ENCODE data around the gene SLC25A38. TPM values are rescaled to one million over a fixed set of nuclear protein-coding genes. Genes with fewer than 3 reads are reported as not detected.

SLC25A38 gene
- polyA plus RNA-seq, 1 donor (not counting 4 experiments of a cell fraction or from before 2014, with no cell fraction given): 40.2 TPM

DNA sequence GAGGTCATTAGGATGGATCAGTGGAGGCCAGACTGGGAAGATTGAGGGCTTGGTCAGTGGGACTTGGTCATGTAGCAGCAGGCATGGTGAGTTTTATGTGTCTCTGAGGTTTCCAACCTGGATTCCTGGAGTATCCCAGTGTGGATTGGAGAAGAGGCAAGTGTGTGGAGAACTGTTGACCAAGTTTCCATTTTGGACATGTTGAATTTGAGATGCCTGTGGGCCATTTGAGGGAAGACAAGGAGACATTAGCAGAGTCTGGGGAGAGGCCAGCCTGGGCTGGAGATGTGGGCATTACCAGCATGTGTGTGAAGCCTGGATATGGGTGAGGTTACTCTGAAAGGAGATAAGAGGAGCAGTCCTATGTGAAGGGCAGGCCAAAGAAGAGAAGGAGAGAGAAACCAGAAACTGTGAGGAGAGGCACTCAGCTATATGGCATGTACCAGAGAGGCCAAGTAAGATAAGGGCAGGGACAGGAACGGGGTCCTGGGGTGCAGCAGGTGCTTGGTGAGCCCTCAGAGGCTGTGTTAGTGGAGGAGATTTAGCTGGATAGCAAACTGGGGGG is 4.3 kb downstream of the SLC25A38 start:
- no peak for FAIRE-seq
- Histone ChIP-seq H3K79me2 (ENCODE audit: control insufficient read depth, insufficient read depth, low read length) (peaks cover 59% of the 10 kb centered on the region), H3K4me2 (ENCODE audit: control insufficient read depth, extremely low read depth, insufficient read depth, low read depth, low read length) (no peak overlapping the region), H3K4me1 (ENCODE audit: control insufficient read depth, extremely low read depth, insufficient read depth, low read length) (peaks cover 19% of the 10 kb centered on the region), H3K27me3 (ENCODE audit: control insufficient read depth, extremely low read depth, insufficient read depth, low read length) (no peaks in the 10 kb centered on the region), H3K36me3 (ENCODE audit: control insufficient read depth in 2 of 2, extremely low read depth in 1 of 2, insufficient read depth in 2 of 2, low read length in 2 of 2) (peaks cover 12 to 24% of the 10 kb centered on the region in 2 experiments), H3K9ac (ENCODE audit: control insufficient read depth, extremely low read depth, insufficient read depth, low read length) (no peak overlapping the region), H3K9me3 (ENCODE audit: control insufficient read depth, low read depth, low read length) (no peaks in the 10 kb centered on the region), H4K20me1 (ENCODE audit: control insufficient read depth, extremely low read depth, insufficient read depth, low read length) (peaks cover 12% of the 10 kb centered on the region), H2AFZ (ENCODE audit: control insufficient read depth, low read length) (no peak overlapping the region), H3K4me3 (ENCODE audit: control insufficient read depth in 2 of 3, extremely low read depth in 1 of 3, insufficient read depth in 2 of 3, low read depth in 1 of 3, low read length in 3 of 3) (no peak overlapping the region), H3K27ac (ENCODE audit: control insufficient read depth, insufficient read depth, low read length) (no peak overlapping the region), H3K9me1 (ENCODE audit: control insufficient read depth, extremely low read depth, insufficient read depth, low read length) (peaks cover 4% of the 10 kb centered on the region)
- dilution Hi-C loops (cut with MboI; ENCODE audit: extremely low pct_ligation_motif_present, low sequenced_read_pairs): no loop called here
- DNase-seq (ENCODE audit: low read depth, low spot score): no peak
- TF ChIP-seq, protein P1, sequence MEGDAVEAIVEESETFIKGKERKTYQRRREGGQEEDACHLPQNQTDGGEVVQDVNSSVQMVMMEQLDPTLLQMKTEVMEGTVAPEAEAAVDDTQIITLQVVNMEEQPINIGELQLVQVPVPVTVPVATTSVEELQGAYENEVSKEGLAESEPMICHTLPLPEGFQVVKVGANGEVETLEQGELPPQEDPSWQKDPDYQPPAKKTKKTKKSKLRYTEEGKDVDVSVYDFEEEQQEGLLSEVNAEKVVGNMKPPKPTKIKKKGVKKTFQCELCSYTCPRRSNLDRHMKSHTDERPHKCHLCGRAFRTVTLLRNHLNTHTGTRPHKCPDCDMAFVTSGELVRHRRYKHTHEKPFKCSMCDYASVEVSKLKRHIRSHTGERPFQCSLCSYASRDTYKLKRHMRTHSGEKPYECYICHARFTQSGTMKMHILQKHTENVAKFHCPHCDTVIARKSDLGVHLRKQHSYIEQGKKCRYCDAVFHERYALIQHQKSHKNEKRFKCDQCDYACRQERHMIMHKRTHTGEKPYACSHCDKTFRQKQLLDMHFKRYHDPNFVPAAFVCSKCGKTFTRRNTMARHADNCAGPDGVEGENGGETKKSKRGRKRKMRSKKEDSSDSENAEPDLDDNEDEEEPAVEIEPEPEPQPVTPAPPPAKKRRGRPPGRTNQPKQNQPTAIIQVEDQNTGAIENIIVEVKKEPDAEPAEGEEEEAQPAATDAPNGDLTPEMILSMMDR (optimal IDR thresholded peaks at IDR 0.05 in 1 of 3, IDR thresholded peaks at IDR 0.05 in 1 of 3, conservative IDR thresholded peaks at IDR 0.05 in 1 of 3; ENCODE audit: extremely low read depth in 1 of 3, insufficient read depth in 2 of 3, low read length in 3 of 3): no peak

DNA sequence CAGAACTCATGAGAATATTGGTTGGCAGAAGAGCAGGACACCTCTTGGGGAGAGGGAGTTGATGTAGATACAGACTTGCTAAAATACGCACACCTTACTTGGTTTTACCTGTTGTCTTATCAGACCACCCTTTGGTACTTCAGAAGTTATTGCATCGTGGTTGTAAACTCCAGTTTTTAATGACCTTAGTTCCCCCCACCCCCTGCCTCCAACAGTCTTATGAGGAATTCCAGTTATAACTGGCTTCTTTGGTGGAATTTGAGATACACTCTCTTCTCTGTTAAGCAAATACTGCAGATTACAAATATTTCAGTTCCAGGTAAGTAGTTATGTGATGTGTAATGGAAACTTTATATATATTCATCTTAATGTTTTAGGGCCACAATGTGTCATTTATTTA is 5.0 kb downstream of the SLC25A38 start:
- H3K9me3 ChIP-seq (ENCODE audit: control insufficient read depth, low read depth, low read length): no peaks in the 10 kb centered on the region
- peaks cover 16 to 26% of the 10 kb centered on the region in 2 experiments for H3K36me3 ChIP-seq (ENCODE audit: control insufficient read depth in 2 of 2, extremely low read depth in 1 of 2, insufficient read depth in 2 of 2, low read length in 2 of 2)
- H3K4me3 ChIP-seq (ENCODE audit: control insufficient read depth in 2 of 3, extremely low read depth in 1 of 3, insufficient read depth in 2 of 3, low read depth in 1 of 3, low read length in 3 of 3): no peak overlapping the region
- TF ChIP-seq, protein P1 (optimal IDR thresholded peaks at IDR 0.05 in 1 of 3, IDR thresholded peaks at IDR 0.05 in 1 of 3, conservative IDR thresholded peaks at IDR 0.05 in 1 of 3; ENCODE audit: extremely low read depth in 1 of 3, insufficient read depth in 2 of 3, low read length in 3 of 3): no peak
- TF ChIP-seq EZH2 (IDR thresholded peaks at IDR 0.05; ENCODE audit: low read length): no peak
- FAIRE-seq (no peak), DNase-seq (ENCODE audit: low read depth, low spot score) (no peak)
- no peak overlapping the region for H3K9ac ChIP-seq (ENCODE audit: control insufficient read depth, extremely low read depth, insufficient read depth, low read length)
- peaks cover 4% of the 10 kb centered on the region for H3K9me1 ChIP-seq (ENCODE audit: control insufficient read depth, extremely low read depth, insufficient read depth, low read length)
- H3K79me2 ChIP-seq (ENCODE audit: control insufficient read depth, insufficient read depth, low read length): peaks cover 59% of the 10 kb centered on the region
- no peak overlapping the region for H3K27ac ChIP-seq (ENCODE audit: control insufficient read depth, insufficient read depth, low read length)
- no peaks in the 10 kb centered on the region for H3K27me3 ChIP-seq (ENCODE audit: control insufficient read depth, extremely low read depth, insufficient read depth, low read length)
- no peak overlapping the region for H3K4me2 ChIP-seq (ENCODE audit: control insufficient read depth, extremely low read depth, insufficient read depth, low read depth, low read length)
- H3K4me1 ChIP-seq (ENCODE audit: control insufficient read depth, extremely low read depth, insufficient read depth, low read length): peaks cover 17% of the 10 kb centered on the region
- H2AFZ ChIP-seq (ENCODE audit: control insufficient read depth, low read length): no peak overlapping the region
- dilution Hi-C loops (cut with MboI; ENCODE audit: extremely low pct_ligation_motif_present, low sequenced_read_pairs): no loop called here
- peaks cover 12% of the 10 kb centered on the region for H4K20me1 ChIP-seq (ENCODE audit: control insufficient read depth, extremely low read depth, insufficient read depth, low read length)
